Ovary (tissue), 9 donors: ENCODE measurements around the gene GRID2. TPM values are rescaled to one million over a fixed set of nuclear protein-coding genes. Genes with fewer than 3 reads are reported as not detected.

Source experiments
- DNase-seq, 5 donors: peaks; one replicate each; pipeline ENCODE4 v3.0.0-alpha.2; 2019 to 2020
- H3K27ac ChIP-seq, 2 donors: fragments of 200-600 bp; one replicate each; pipeline versions ENCODE4 v1.5.1 to v1.8.0; 2019 to 2022
- H3K27me3 ChIP-seq: fragments of 200-600 bp; one replicate; pipeline ENCODE4 v1.8.0; 2022
- H3K36me3 ChIP-seq: fragments of 200-600 bp; sonication (generic); one replicate; pipeline ENCODE4 v1.5.1; 2019
- H3K4me1 ChIP-seq: one replicate; pipeline ENCODE4 v1.8.1; 2013; ENCODE audit warnings: mild to moderate bottlenecking, moderate library complexity; ENCODE audit not compliant: insufficient read depth
- H3K4me3 ChIP-seq: fragments of 200-600 bp; sonication (generic); one replicate; pipeline ENCODE4 v1.5.1; 2017
- H3K9me3 ChIP-seq, 2 donors: fragments of 200-600 bp in 1 of 2; sonication (generic) in 1 of 2; one replicate each; pipeline versions ENCODE4 v1.5.1 to v1.8.1; 2013 to 2019; ENCODE audit warnings: mild to moderate bottlenecking in 1 of 2, moderate library complexity in 1 of 2
- CTCF ChIP-seq, 3 donors: fragments of 450-650 bp in 2 of 3; fragments of 200-600 bp in 1 of 3; IDR thresholded peaks; one replicate each; pipeline versions ENCODE4 v1.5.1 to v1.8.0; 2016 to 2022; ENCODE audit warnings: antibody characterized with exemption in 3 of 3, mild to moderate bottlenecking in 1 of 3
- EP300 ChIP-seq: sonication (generic); formaldehyde crosslinking; IDR thresholded peaks from one replicate; pipeline ENCODE4 v1.6.1; 2017; ENCODE audit warnings: antibody characterized with exemption
- POLR2A ChIP-seq: fragments of 450-650 bp; IDR thresholded peaks from one replicate; pipeline ENCODE4 v1.6.1; 2017; ENCODE audit warnings: antibody characterized with exemption, mild to moderate bottlenecking, moderate library complexity
- WGBS, 3 donors: extraction: QIAGEN DNeasy Blood & Tissue Kit in 1 of 3; methylation state at CpG; one replicate each; pipeline versions ENCODE4 v1.1.5 to v1.1.7; 2013 to 2017; 5-methylcytosine and 5-hydroxymethylcytosine counted together
- intact Hi-C, 4 donors: fragments of 100-400 bp; cut with DNase I; formaldehyde crosslinking; loops; one replicate each; pipeline versions ENCODE4 v1.11.0 to v1.15.1; 2022 to 2023
- polyA plus RNA-seq, 2 donors: library from polyadenylated mRNA; stranded (reverse); fragments of 200-250 nt in 1 of 2; fragments of 350-450 nt in 1 of 2; fragmentation: Illumina TruSeq in 1 of 2; extraction: RNeasy Lipid Tissue Mini Kit (QIAGEN cat#74804) in 1 of 2; gene quantifications; one replicate each; pipeline ENCODE4 v1.2.3, GENCODE V29; 2013 to 2014
- total RNA-seq, 7 donors: library from RNA; depleted of rRNA in 2 of 7; stranded (reverse); fragments of >200 nt in 2 of 7; fragmentation: NEBNext Ultra II Directional in 3 of 7; extraction: Animal tissue kit (Norgen Biotek cat#: 25700) in 3 of 7; gene quantifications; one replicate each; pipeline versions ENCODE4 v1.1.0 to v1.2.4, GENCODE V29; 2016 to 2023
- donor health status: DM: no; HTN: no; CAD: no; lungs with moderate emphysema.
- donor health status: DM: no; HTN: no; CAD: no.
- donor health status: Bipolar disorder and iron deficiency.
- donor health status: DM: yes; HTN: yes; CAD: no.
- donor health status: DM: no; HTN: no; CAD: no.
- donor health status: DM: yes; HTN: yes; CAD: no.

The GRID2 gene
- total and polyA plus RNA-seq, 9 donors = 0.65 to 6.8 (median 2.6) TPM

- no peaks in the 10 kb centered on the region for H3K9me3 ChIP-seq
- 49 to 56% (median 50%) methylated on average over 3 of the region's 3 CpGs for WGBS, 3 donors
- no peak overlapping the region for H3K4me3 ChIP-seq
- no peak for DNase-seq
- no peak overlapping the region for H3K27ac ChIP-seq
- H3K4me1 ChIP-seq = no peaks in the 10 kb centered on the region
- TF ChIP-seq CTCF (IDR thresholded peaks at IDR 0.05) (no peak), POLR2A (no peak)
- intact Hi-C loops = no loop called here
- H3K36me3 ChIP-seq = no peaks in the 10 kb centered on the region
- H3K27me3 ChIP-seq = no peaks in the 10 kb centered on the region
These were observed 1389.4 kb downstream of the GRID2 start for GRCh38 chr4:93693141-93693540.

DNA sequence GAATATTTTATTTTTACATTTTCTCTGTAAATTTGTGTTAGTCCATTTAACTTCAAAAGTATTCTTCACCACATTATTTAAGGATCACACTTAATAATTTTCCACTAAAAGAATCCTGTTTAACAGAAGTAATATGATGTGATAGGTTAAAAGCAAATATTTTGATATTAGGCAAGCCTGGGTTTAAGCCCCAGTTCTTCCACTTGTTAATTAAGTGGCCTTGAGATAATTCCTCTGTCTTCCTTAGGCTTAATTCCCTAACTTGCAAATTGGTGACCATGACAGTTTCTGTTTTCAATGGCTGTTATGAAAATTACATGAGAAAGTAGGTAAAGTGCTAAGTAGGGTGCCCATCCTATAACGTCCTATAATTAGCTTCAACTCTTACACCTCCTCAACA, 1394.9 kb downstream of the GRID2 start:
- H3K4me3 ChIP-seq = no peak overlapping the region
- no peaks in the 10 kb centered on the region for H3K4me1 ChIP-seq
- H3K27me3 ChIP-seq = no peaks in the 10 kb centered on the region
- 67 to 74% (median 73%) methylated on average over 1 of the region's 1 CpG for WGBS, 3 donors
- H3K9me3 ChIP-seq = no peaks in the 10 kb centered on the region
- TF ChIP-seq CTCF (IDR thresholded peaks at IDR 0.05) (no peak), POLR2A (no peak), EP300 (no peak)
- intact Hi-C loops = no loop called here
- no peaks in the 10 kb centered on the region for H3K36me3 ChIP-seq
- no peak for DNase-seq
- no peak overlapping the region for H3K27ac ChIP-seq

DNA sequence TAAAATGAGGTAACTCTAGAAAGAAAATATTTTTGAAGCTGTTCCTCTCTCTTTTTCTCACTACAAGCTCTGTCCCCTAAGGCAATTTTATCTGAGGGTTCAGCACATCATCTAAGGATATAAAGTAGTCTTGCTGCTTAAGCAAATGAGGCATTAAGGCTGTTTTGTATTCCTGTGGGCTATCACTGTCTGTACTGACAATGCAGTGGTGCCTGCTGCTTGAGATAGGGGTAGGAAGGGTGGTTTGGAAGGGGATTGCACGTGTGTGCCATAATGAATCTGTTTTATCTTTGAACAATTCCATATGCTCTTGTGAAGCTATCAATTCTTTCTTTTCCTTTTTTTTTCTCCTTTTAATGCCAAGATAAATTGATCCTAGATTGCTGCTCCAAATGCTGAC, 1396.8 kb downstream of the GRID2 start:
- H3K27ac ChIP-seq = no peak overlapping the region
- DNase-seq = no peak
- H3K4me1 ChIP-seq = no peaks in the 10 kb centered on the region
- intact Hi-C loops = no loop called here
- TF ChIP-seq CTCF (IDR thresholded peaks at IDR 0.05) (no peak), EP300 (no peak), POLR2A (no peak)
- H3K4me3 ChIP-seq = no peak overlapping the region
- H3K9me3 ChIP-seq = no peaks in the 10 kb centered on the region
- no peaks in the 10 kb centered on the region for H3K27me3 ChIP-seq
- no peaks in the 10 kb centered on the region for H3K36me3 ChIP-seq
- WGBS, 3 donors = 14 to 21% (median 19%) methylated on average over 1 of the region's 1 CpG

GRCh38 chr4:93710101-93710846, 1406.5 kb downstream of the GRID2 start:
- DNase-seq = no peak

More at GRCh38 chr4:93710101-93710846, 1406.5 kb downstream of the GRID2 start:
- no peak overlapping the region for H3K4me3 ChIP-seq
- no peaks in the 10 kb centered on the region for H3K36me3 ChIP-seq
- no peaks in the 10 kb centered on the region for H3K27me3 ChIP-seq
- no peaks in the 10 kb centered on the region for H3K4me1 ChIP-seq
- 84 to 87% (median 84%) methylated on average over 6 of the region's 6 CpGs for WGBS, 3 donors
- no peaks in the 10 kb centered on the region for H3K9me3 ChIP-seq
- intact Hi-C loops = no loop called here
- no peak for TF ChIP-seq EP300
- TF ChIP-seq CTCF (IDR thresholded peaks at IDR 0.05) = no peak
- TF ChIP-seq POLR2A = no peak
- no peak overlapping the region for H3K27ac ChIP-seq
